Liver (tissue), 3 donors: ENCODE results near the gene DSE.

ENCODE experiments used
- EGR1 ChIP-seq, 2 donors: IDR thresholded peaks; 2 replicates each; pipeline ENCODE4 v1.6.1; 2016 to 2018; ENCODE audit warnings: antibody characterized with exemption in 2 of 2, low read depth in 2 of 2
- FOXA1 ChIP-seq: IDR thresholded peaks from 2 replicates; pipeline ENCODE4 v1.6.1; 2016; ENCODE audit warnings: antibody characterized with exemption
- HNF4A ChIP-seq, 2 donors: conservative IDR thresholded peaks; 2 replicates each; pipeline ENCODE4 v1.6.1; 2016; ENCODE audit warnings: antibody characterized with exemption in 2 of 2, mild to moderate bottlenecking in 2 of 2
- JUND ChIP-seq, 2 donors: IDR thresholded peaks; 2 replicates each; pipeline ENCODE4 v1.6.1; 2016; ENCODE audit warnings: antibody characterized with exemption in 2 of 2
- MAX ChIP-seq: IDR thresholded peaks from 2 replicates; pipeline ENCODE4 v1.6.1; 2016; ENCODE audit warnings: antibody characterized with exemption
- RAD21 ChIP-seq, 2 donors: IDR thresholded peaks; 2 replicates each; pipeline ENCODE4 v1.6.1; 2016; ENCODE audit warnings: antibody characterized with exemption in 2 of 2, mild to moderate bottlenecking in 2 of 2
- RXRA ChIP-seq, 2 donors: IDR thresholded peaks; 2 replicates each; pipeline ENCODE4 v1.6.1; 2017 to 2018; ENCODE audit warnings: antibody characterized with exemption in 2 of 2, mild to moderate bottlenecking in 1 of 2
- SP1 ChIP-seq: IDR thresholded peaks from 2 replicates; pipeline ENCODE4 v1.6.1; 2018; ENCODE audit warnings: antibody characterized with exemption, mild to moderate bottlenecking
- TF ChIP-seq, protein P1 (sequence below): fragments of 150-350 bp; IDR thresholded peaks from 2 replicates; pipeline ENCODE4 v1.5.1; 2017; ENCODE audit warnings: improper control_type of control experiment, low read depth, low read length; ENCODE audit not compliant: missing input control
- TF ChIP-seq, protein P2 (sequence below): IDR thresholded peaks from 2 replicates; pipeline ENCODE4 v1.6.1; 2016; ENCODE audit warnings: antibody characterized with exemption
- TF ChIP-seq, protein P3 (sequence below): IDR thresholded peaks from 2 replicates; pipeline ENCODE4 v1.6.1; 2016; ENCODE audit warnings: antibody characterized with exemption, mild to moderate bottlenecking
- TF ChIP-seq, protein P4 (sequence below): IDR thresholded peaks from 2 replicates; pipeline ENCODE4 v1.6.1; 2016; ENCODE audit warnings: antibody characterized with exemption
- donor health status: healthy.
- donor health status: healthy.

DNA sequence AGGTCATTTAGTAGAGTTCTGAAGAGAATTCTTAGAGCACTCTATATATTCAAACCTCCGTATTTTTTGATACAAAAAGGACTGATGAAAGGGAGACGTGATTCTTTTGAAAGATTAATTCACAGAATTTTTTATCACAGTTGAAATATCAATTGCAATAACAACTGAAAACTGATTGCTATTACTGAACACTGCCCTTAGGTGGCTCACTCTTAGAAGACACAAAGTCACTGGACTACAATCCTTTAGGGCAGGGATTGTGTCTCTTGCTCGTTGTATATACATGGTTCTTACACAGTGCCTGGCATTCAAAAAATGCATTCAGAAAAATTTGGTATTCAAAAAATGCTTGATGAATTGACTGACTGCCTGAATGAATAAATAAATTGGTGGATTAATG is 73.3 kb downstream of the DSE start:
- TF ChIP-seq, protein P1, sequence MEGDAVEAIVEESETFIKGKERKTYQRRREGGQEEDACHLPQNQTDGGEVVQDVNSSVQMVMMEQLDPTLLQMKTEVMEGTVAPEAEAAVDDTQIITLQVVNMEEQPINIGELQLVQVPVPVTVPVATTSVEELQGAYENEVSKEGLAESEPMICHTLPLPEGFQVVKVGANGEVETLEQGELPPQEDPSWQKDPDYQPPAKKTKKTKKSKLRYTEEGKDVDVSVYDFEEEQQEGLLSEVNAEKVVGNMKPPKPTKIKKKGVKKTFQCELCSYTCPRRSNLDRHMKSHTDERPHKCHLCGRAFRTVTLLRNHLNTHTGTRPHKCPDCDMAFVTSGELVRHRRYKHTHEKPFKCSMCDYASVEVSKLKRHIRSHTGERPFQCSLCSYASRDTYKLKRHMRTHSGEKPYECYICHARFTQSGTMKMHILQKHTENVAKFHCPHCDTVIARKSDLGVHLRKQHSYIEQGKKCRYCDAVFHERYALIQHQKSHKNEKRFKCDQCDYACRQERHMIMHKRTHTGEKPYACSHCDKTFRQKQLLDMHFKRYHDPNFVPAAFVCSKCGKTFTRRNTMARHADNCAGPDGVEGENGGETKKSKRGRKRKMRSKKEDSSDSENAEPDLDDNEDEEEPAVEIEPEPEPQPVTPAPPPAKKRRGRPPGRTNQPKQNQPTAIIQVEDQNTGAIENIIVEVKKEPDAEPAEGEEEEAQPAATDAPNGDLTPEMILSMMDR: peak; percentile 38
- no peak for TF ChIP-seq MAX
- no peak for TF ChIP-seq EGR1 (IDR thresholded peaks at IDR 0.05; ENCODE audit: low read depth in 2 of 2)
- peak; percentile 62 to 75 for TF ChIP-seq RAD21 (IDR thresholded peaks at IDR 0.05)
- TF ChIP-seq, protein P2, sequence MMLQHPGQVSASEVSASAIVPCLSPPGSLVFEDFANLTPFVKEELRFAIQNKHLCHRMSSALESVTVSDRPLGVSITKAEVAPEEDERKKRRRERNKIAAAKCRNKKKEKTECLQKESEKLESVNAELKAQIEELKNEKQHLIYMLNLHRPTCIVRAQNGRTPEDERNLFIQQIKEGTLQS: no peak
- TF ChIP-seq, protein P3, sequence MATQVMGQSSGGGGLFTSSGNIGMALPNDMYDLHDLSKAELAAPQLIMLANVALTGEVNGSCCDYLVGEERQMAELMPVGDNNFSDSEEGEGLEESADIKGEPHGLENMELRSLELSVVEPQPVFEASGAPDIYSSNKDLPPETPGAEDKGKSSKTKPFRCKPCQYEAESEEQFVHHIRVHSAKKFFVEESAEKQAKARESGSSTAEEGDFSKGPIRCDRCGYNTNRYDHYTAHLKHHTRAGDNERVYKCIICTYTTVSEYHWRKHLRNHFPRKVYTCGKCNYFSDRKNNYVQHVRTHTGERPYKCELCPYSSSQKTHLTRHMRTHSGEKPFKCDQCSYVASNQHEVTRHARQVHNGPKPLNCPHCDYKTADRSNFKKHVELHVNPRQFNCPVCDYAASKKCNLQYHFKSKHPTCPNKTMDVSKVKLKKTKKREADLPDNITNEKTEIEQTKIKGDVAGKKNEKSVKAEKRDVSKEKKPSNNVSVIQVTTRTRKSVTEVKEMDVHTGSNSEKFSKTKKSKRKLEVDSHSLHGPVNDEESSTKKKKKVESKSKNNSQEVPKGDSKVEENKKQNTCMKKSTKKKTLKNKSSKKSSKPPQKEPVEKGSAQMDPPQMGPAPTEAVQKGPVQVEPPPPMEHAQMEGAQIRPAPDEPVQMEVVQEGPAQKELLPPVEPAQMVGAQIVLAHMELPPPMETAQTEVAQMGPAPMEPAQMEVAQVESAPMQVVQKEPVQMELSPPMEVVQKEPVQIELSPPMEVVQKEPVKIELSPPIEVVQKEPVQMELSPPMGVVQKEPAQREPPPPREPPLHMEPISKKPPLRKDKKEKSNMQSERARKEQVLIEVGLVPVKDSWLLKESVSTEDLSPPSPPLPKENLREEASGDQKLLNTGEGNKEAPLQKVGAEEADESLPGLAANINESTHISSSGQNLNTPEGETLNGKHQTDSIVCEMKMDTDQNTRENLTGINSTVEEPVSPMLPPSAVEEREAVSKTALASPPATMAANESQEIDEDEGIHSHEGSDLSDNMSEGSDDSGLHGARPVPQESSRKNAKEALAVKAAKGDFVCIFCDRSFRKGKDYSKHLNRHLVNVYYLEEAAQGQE: no peak
- TF ChIP-seq SP1: no peak
- no peak for TF ChIP-seq JUND (IDR thresholded peaks at IDR 0.05)
- TF ChIP-seq HNF4A (conservative IDR thresholded peaks at IDR 0.05): no peak
- TF ChIP-seq RXRA (IDR thresholded peaks at IDR 0.05): no peak
- TF ChIP-seq, protein P4, sequence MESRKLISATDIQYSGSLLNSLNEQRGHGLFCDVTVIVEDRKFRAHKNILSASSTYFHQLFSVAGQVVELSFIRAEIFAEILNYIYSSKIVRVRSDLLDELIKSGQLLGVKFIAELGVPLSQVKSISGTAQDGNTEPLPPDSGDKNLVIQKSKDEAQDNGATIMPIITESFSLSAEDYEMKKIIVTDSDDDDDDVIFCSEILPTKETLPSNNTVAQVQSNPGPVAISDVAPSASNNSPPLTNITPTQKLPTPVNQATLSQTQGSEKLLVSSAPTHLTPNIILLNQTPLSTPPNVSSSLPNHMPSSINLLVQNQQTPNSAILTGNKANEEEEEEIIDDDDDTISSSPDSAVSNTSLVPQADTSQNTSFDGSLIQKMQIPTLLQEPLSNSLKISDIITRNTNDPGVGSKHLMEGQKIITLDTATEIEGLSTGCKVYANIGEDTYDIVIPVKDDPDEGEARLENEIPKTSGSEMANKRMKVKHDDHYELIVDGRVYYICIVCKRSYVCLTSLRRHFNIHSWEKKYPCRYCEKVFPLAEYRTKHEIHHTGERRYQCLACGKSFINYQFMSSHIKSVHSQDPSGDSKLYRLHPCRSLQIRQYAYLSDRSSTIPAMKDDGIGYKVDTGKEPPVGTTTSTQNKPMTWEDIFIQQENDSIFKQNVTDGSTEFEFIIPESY: no peak
- no peak for TF ChIP-seq FOXA1
